ENCODE measurements around the gene MARCHF4. TPM values are rescaled to one million over a fixed set of nuclear protein-coding genes. Genes with fewer than 3 reads are reported as not detected.

The MARCHF4 gene
- total and polyA plus RNA-seq, 2 of the 8 experiments (the other 6 are each of a cell fraction or from before 2014, with no cell fraction given), result 1.9 to 2.9 TPM

- TF ChIP-seq NANOG (IDR thresholded peaks at IDR 0.05; ENCODE audit: insufficient read depth, low read depth, low read length, poor library complexity, severe bottlenecking) (no peak), YY1 (IDR thresholded peaks at IDR 0.05; ENCODE audit: low read depth, low read length) (peak; percentile 80), KDM5A (IDR thresholded peaks at IDR 0.05; ENCODE audit: low read length) (no peak), CREB1 (IDR thresholded peaks at IDR 0.05) (peak; percentile 94), CBX8 (IDR thresholded peaks at IDR 0.05; ENCODE audit: borderline replicate concordance, low read depth, low read length) (no peak), POLR2A (IDR thresholded peaks at IDR 0.05; ENCODE audit: control extremely low read depth in 1 of 2, low read depth in 2 of 2, low read length in 2 of 2) (no peak), CTBP2 (IDR thresholded peaks at IDR 0.05; ENCODE audit: borderline replicate concordance, insufficient read depth, insufficient read length, low read length) (peak; percentile 100), ZNF274 (IDR thresholded peaks at IDR 0.05; ENCODE audit: borderline replicate concordance, extremely low read depth, low read length) (no peak), SP1 (IDR thresholded peaks at IDR 0.05; ENCODE audit: low read depth, low read length) (peak; percentile 41; the same call in 1 of the 2 replicates)
- TF ChIP-seq, protein P1, sequence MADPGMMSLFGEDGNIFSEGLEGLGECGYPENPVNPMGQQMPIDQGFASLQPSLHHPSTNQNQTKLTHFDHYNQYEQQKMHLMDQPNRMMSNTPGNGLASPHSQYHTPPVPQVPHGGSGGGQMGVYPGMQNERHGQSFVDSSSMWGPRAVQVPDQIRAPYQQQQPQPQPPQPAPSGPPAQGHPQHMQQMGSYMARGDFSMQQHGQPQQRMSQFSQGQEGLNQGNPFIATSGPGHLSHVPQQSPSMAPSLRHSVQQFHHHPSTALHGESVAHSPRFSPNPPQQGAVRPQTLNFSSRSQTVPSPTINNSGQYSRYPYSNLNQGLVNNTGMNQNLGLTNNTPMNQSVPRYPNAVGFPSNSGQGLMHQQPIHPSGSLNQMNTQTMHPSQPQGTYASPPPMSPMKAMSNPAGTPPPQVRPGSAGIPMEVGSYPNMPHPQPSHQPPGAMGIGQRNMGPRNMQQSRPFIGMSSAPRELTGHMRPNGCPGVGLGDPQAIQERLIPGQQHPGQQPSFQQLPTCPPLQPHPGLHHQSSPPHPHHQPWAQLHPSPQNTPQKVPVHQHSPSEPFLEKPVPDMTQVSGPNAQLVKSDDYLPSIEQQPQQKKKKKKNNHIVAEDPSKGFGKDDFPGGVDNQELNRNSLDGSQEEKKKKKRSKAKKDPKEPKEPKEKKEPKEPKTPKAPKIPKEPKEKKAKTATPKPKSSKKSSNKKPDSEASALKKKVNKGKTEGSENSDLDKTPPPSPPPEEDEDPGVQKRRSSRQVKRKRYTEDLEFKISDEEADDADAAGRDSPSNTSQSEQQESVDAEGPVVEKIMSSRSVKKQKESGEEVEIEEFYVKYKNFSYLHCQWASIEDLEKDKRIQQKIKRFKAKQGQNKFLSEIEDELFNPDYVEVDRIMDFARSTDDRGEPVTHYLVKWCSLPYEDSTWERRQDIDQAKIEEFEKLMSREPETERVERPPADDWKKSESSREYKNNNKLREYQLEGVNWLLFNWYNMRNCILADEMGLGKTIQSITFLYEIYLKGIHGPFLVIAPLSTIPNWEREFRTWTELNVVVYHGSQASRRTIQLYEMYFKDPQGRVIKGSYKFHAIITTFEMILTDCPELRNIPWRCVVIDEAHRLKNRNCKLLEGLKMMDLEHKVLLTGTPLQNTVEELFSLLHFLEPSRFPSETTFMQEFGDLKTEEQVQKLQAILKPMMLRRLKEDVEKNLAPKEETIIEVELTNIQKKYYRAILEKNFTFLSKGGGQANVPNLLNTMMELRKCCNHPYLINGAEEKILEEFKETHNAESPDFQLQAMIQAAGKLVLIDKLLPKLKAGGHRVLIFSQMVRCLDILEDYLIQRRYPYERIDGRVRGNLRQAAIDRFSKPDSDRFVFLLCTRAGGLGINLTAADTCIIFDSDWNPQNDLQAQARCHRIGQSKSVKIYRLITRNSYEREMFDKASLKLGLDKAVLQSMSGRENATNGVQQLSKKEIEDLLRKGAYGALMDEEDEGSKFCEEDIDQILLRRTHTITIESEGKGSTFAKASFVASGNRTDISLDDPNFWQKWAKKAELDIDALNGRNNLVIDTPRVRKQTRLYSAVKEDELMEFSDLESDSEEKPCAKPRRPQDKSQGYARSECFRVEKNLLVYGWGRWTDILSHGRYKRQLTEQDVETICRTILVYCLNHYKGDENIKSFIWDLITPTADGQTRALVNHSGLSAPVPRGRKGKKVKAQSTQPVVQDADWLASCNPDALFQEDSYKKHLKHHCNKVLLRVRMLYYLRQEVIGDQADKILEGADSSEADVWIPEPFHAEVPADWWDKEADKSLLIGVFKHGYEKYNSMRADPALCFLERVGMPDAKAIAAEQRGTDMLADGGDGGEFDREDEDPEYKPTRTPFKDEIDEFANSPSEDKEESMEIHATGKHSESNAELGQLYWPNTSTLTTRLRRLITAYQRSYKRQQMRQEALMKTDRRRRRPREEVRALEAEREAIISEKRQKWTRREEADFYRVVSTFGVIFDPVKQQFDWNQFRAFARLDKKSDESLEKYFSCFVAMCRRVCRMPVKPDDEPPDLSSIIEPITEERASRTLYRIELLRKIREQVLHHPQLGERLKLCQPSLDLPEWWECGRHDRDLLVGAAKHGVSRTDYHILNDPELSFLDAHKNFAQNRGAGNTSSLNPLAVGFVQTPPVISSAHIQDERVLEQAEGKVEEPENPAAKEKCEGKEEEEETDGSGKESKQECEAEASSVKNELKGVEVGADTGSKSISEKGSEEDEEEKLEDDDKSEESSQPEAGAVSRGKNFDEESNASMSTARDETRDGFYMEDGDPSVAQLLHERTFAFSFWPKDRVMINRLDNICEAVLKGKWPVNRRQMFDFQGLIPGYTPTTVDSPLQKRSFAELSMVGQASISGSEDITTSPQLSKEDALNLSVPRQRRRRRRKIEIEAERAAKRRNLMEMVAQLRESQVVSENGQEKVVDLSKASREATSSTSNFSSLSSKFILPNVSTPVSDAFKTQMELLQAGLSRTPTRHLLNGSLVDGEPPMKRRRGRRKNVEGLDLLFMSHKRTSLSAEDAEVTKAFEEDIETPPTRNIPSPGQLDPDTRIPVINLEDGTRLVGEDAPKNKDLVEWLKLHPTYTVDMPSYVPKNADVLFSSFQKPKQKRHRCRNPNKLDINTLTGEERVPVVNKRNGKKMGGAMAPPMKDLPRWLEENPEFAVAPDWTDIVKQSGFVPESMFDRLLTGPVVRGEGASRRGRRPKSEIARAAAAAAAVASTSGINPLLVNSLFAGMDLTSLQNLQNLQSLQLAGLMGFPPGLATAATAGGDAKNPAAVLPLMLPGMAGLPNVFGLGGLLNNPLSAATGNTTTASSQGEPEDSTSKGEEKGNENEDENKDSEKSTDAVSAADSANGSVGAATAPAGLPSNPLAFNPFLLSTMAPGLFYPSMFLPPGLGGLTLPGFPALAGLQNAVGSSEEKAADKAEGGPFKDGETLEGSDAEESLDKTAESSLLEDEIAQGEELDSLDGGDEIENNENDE (IDR thresholded peaks at IDR 0.05; ENCODE audit: insufficient replicate concordance, low read length), result no peak
Measured at GRCh38 chr2:216371721-216372702, at the start of gene MARCHF4 (continued).

Measured in H1 (cell line).